Endodermal cell (in vitro differentiated cells): ENCODE measurements around the gene CTDSP1. TPM values are rescaled to one million over a fixed set of nuclear protein-coding genes. Genes with fewer than 3 reads are reported as not detected.

Experiments used
- DNase-seq: peaks from one replicate; pipeline ENCODE4 v3.0.0-alpha.2; 2017
- H3K27ac ChIP-seq: 2 replicates; pipeline ENCODE4 v1.5.1; 2013; ENCODE audit warnings: mild to moderate bottlenecking, low read depth, low read length, moderate library complexity
- H3K27me3 ChIP-seq: 2 replicates; pipeline ENCODE4 v1.6.1; 2013; ENCODE audit warnings: mild to moderate bottlenecking, low read length, moderate library complexity; ENCODE audit not compliant: insufficient read depth, control insufficient read depth, poor library complexity, severe bottlenecking
- H3K36me3 ChIP-seq: 2 replicates; pipeline ENCODE4 v1.7.0; 2013; ENCODE audit warnings: mild to moderate bottlenecking, low read length, moderate library complexity; ENCODE audit not compliant: control insufficient read depth, insufficient read depth
- H3K4me1 ChIP-seq: one replicate; pipeline ENCODE4 v1.7.0; 2013; ENCODE audit warnings: low read length; ENCODE audit not compliant: control insufficient read depth, insufficient read depth
- H3K4me3 ChIP-seq: 2 replicates; pipeline ENCODE4 v1.5.1; 2013; ENCODE audit warnings: mild to moderate bottlenecking, low read length, moderate library complexity
- H3K9ac ChIP-seq: 2 replicates; pipeline ENCODE4 v1.6.1; 2013; ENCODE audit warnings: mild to moderate bottlenecking, low read length, moderate library complexity; ENCODE audit not compliant: poor library complexity, severe bottlenecking; ENCODE audit errors: extremely low read depth
- H3K9me3 ChIP-seq: 2 replicates; pipeline ENCODE4 v1.6.1; 2013; ENCODE audit warnings: mild to moderate bottlenecking, low read length, moderate library complexity; ENCODE audit not compliant: control insufficient read depth
- H3K27ac Mint-ChIP-seq: 2 replicates; pipeline ENCODE4 v1.8.0; 2020; ENCODE audit warnings: mixed read lengths
- H3K27me3 Mint-ChIP-seq: 2 replicates; pipeline ENCODE4 v1.8.0; 2021; ENCODE audit warnings: mild to moderate bottlenecking, mixed read lengths; ENCODE audit not compliant: insufficient read depth
- H3K36me3 Mint-ChIP-seq: 2 replicates; pipeline ENCODE4 v1.8.0; 2020; ENCODE audit warnings: low read depth, mixed read lengths
- H3K4me1 Mint-ChIP-seq: 2 replicates; pipeline ENCODE4 v1.8.0; 2020; ENCODE audit warnings: mixed read lengths
- H3K4me3 Mint-ChIP-seq: 2 replicates; pipeline ENCODE4 v1.8.0; 2020; ENCODE audit warnings: mild to moderate bottlenecking, moderate library complexity, mixed read lengths
- H3K9me3 Mint-ChIP-seq: 2 replicates; pipeline ENCODE4 v1.8.0; 2020; ENCODE audit warnings: mild to moderate bottlenecking, mixed read lengths
- WGBS, 2 experiments: methylation state at CpG; one replicate each; pipeline versions ENCODE4 v1.1.5 to v1.1.7; 2013; ENCODE audit warnings: missing lambda C conversion rate in 2 of 2, mixed read lengths in 1 of 2; ENCODE audit not compliant: insufficient coverage in 1 of 2, insufficient read length in 1 of 2; 5-methylcytosine and 5-hydroxymethylcytosine counted together
- total RNA-seq, 2 donors: library from RNA; stranded (reverse); fragmentation: NEBNext Ultra II Directional in 1 of 2; extraction: Animal tissue kit (Norgen Biotek cat#: 25700) in 1 of 2; gene quantifications; 2 replicates in 1 of 2; 3 replicates in 1 of 2; pipeline ENCODE4 v1.2.1, GENCODE V29; 2021
- TF ChIP-seq, protein P1 (sequence below): fragments of 200-600 bp; sonication (generic); conservative IDR thresholded peaks from 2 replicates; pipeline ENCODE4 v1.5.0; 2021; ENCODE audit warnings: antibody characterized with exemption, mild to moderate bottlenecking

Gene CTDSP1
- total RNA-seq, 2 donors from 2014 or later = 66.8 to 123 TPM

DNA sequence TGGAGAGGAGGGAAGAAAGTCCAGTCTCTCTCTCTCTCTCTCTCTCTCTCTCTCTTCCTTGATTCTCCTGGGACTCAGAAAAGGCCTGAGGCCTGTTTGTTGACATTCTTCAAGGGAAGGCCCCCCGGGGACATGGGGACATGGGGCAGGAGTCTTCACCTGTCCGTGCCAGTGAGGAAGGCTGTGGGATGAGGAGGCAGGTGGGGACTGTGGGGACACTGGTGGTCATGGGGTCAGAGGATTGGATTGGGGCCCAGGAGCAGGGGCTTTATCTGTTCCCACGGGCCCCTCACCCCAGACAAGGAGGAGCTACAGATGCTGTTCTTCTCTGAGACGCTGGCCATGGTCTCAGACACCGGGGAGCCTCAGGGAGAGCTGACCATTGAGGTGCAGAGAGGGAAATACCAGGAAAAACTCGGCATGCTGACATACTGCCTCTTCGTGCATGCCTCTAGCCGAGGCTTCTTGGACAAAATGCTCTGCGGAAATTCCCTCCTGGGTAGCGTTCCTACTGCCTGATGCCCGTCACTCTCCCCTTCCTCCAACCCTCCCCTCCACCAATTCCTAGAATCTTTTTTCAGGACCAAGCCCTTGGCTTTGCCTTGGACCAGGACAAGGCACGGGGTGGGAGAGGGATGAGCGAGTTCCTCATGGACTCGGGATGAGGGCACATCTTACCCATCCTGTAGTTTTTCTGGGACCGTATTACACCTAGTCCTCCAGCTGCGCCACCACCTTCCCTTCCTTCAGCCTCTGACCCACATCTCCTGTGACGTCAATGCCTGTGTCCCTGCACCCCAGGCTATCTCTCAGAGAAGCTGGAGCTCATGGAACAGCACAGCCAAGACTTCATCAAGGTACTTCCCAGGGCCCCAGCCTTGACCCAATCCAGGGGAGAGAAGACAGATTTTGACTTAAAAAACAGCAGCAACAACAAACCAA lies 42.2 kb upstream of the CTDSP1 start:
- Mint-ChIP-seq H3K9me3 (no peaks in the 10 kb centered on the region), H3K4me1 (peaks cover 23% of the 10 kb centered on the region), H3K27me3 (no peaks in the 10 kb centered on the region), H3K36me3 (no peaks in the 10 kb centered on the region), H3K27ac (peak overlapping the region; percentile 62), H3K4me3 (peak overlapping the region; percentile 22)
- no peaks in the 10 kb centered on the region for H3K27me3 ChIP-seq
- no peak overlapping the region for H3K4me3 ChIP-seq
- no peaks in the 10 kb centered on the region for H3K36me3 ChIP-seq
- 74 to 77% methylated on average over 12 to 17 of the region's 17 CpGs for WGBS, 2 experiments
- no peak overlapping the region for H3K27ac ChIP-seq
- peaks cover 9% of the 10 kb centered on the region for H3K4me1 ChIP-seq
- DNase-seq = peak; percentile 63
- no peak overlapping the region for H3K9ac ChIP-seq
- H3K9me3 ChIP-seq = no peaks in the 10 kb centered on the region
- TF ChIP-seq, protein P1, sequence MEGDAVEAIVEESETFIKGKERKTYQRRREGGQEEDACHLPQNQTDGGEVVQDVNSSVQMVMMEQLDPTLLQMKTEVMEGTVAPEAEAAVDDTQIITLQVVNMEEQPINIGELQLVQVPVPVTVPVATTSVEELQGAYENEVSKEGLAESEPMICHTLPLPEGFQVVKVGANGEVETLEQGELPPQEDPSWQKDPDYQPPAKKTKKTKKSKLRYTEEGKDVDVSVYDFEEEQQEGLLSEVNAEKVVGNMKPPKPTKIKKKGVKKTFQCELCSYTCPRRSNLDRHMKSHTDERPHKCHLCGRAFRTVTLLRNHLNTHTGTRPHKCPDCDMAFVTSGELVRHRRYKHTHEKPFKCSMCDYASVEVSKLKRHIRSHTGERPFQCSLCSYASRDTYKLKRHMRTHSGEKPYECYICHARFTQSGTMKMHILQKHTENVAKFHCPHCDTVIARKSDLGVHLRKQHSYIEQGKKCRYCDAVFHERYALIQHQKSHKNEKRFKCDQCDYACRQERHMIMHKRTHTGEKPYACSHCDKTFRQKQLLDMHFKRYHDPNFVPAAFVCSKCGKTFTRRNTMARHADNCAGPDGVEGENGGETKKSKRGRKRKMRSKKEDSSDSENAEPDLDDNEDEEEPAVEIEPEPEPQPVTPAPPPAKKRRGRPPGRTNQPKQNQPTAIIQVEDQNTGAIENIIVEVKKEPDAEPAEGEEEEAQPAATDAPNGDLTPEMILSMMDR = no peak

DNA sequence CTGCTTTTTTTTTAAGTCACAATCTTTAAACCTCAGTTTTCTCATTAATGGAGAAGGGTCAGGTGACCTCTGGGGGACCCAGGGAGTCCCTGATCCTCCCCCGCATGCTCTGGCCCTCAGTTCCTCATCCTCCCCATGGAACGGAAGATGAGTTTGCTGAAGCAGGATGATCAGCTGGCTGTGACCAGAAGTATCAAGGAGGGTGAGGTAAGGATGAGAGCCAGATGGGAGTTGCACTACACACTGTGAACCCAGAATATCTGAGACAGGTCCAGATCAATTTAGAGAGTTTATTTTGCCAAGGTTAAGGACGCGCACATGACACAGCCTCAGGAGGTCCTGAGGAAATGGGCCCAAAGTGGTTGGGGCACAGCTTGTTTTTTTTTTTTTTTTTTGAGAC lies 39.2 kb upstream of the CTDSP1 start:
- Histone ChIP-seq H3K4me1 (peaks cover 9% of the 10 kb centered on the region), H3K4me3 (no peak overlapping the region), H3K27ac (no peak overlapping the region), H3K9ac (no peak overlapping the region), H3K27me3 (no peaks in the 10 kb centered on the region), H3K36me3 (no peaks in the 10 kb centered on the region), H3K9me3 (no peaks in the 10 kb centered on the region)
- H3K4me3 Mint-ChIP-seq = no peak overlapping the region
- TF ChIP-seq, protein P1 = no peak
- H3K27me3 Mint-ChIP-seq = peaks cover 2% of the 10 kb centered on the region
- H3K27ac Mint-ChIP-seq = no peak overlapping the region
- H3K4me1 Mint-ChIP-seq = peaks cover 23% of the 10 kb centered on the region
- WGBS, 2 experiments = 91 to 94% methylated on average over 2 to 4 of the region's 4 CpGs
- H3K36me3 Mint-ChIP-seq = no peaks in the 10 kb centered on the region
- H3K9me3 Mint-ChIP-seq = no peaks in the 10 kb centered on the region
- DNase-seq = no peak

DNA sequence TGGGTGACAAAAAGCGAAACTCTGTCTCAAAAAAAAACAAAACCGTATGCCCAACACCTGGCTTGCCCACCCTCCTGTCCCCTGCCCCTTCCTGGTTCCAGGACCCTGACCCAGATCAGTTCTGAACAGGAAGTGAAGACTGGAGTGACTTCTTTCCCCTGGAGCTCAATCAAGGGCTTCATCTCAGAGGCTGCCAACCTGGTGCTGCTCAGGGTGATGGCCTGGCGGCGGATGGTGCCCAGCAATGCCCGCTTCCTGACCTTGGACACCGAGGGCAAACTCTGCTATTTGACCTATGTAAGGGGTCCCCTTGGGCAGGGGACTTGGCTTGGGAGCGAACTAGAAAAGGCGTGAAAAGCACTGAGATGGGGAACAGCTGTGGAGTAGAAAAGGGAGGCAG lies 37.1 kb upstream of the CTDSP1 start:
- Mint-ChIP-seq H3K27ac (no peak overlapping the region), H3K27me3 (peaks cover 2% of the 10 kb centered on the region), H3K4me3 (no peak overlapping the region), H3K36me3 (no peaks in the 10 kb centered on the region), H3K4me1 (peaks cover 13% of the 10 kb centered on the region), H3K9me3 (no peaks in the 10 kb centered on the region)
- H3K4me1 ChIP-seq = peaks cover 3% of the 10 kb centered on the region
- no peak overlapping the region for H3K4me3 ChIP-seq
- no peaks in the 10 kb centered on the region for H3K36me3 ChIP-seq
- 95 to 98% methylated on average over 6 to 8 of the region's 8 CpGs for WGBS, 2 experiments
- no peak for DNase-seq
- no peak overlapping the region for H3K9ac ChIP-seq
- TF ChIP-seq, protein P1 = no peak
- H3K9me3 ChIP-seq = no peaks in the 10 kb centered on the region
- no peaks in the 10 kb centered on the region for H3K27me3 ChIP-seq
- no peak overlapping the region for H3K27ac ChIP-seq
